ENCODE results near the gene PPFIA4.

The PPFIA4 gene

DNA sequence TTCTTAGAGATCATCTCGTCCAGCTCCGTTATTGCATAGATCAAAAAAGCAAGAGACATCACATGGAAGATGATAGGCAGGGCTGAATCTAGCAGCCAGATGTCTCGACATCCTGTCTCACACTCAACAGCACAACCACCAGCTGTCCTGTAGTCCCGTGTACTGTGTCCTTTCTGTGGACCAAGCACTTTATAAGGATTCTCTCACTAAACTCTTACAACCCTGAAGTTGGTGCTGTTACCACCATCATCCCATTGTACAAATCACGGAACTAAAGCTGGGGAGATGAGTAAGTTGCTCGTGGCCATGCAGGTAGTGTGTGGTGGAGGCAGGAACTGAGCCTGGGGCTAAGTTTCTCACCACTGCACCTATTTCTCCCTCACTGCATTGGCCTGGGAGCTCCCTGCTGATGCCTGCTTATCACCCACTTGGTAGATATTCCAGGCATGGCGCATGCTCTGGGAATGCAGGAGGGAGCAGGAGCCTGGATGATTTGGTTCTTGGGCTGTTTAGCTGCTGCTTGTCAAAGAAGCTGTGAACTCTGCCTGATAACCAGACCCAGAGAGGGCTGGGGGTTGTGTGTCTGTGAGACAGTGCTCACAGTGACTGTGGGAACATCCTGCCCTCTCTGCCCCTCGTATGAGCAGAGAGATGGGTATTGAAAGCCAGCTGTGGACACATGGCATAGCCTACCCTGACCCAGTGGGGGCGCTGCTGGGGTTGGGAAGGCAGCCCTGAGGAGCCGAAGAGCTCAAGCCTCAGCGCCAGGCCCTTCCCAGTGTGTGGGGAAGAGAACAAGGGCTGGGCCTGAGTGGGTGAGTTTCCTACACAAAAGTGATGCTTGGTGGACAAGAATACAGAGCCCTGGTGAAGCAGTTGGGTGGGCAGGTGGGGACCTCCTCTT lies 13.6 kb downstream of the PPFIA4 start:
- Histone ChIP-seq H3K9me3 (replicated peaks in 1 of 2; ENCODE audit: control insufficient read depth in 2 of 2, insufficient read depth in 1 of 2, low read depth in 1 of 2, low read length in 2 of 2) (no peaks in the 10 kb centered on the region), H2AFZ (ENCODE audit: low read length) (no peak overlapping the region), H3K27ac (replicated peaks; ENCODE audit: low read length) (no peak overlapping the region), H2BK15ac (ENCODE audit: low read length) (no peak overlapping the region), H3K4me2 (ENCODE audit: insufficient read depth, low read length, poor library complexity, severe bottlenecking) (no peak overlapping the region), H3K14ac (ENCODE audit: low read length) (no peak overlapping the region), H3K18ac (ENCODE audit: low read length) (no peak overlapping the region), H3K79me1 (ENCODE audit: low read depth, low read length) (no peaks in the 10 kb centered on the region), H2BK12ac (ENCODE audit: low read length) (no peak overlapping the region), H2AK5ac (ENCODE audit: low read depth, low read length) (no peak overlapping the region), H3K9ac (ENCODE audit: low read depth, low read length, poor library complexity) (no peak overlapping the region), H4K91ac (ENCODE audit: low read depth, low read length, poor library complexity) (no peak overlapping the region), H3K4ac (ENCODE audit: low read length) (no peak overlapping the region), H4K8ac (ENCODE audit: low read depth, low read length) (no peak overlapping the region), H2BK120ac (ENCODE audit: low read depth, low read length) (no peak overlapping the region), H2BK5ac (ENCODE audit: low read length) (no peak overlapping the region), H3K4me3 (ENCODE audit: low read length in 2 of 2) (no peak overlapping the region), H3K27me3 (ENCODE audit: control insufficient read depth in 3 of 3, insufficient read depth in 3 of 3, low read depth in 1 of 3, low read length in 3 of 3) (peaks cover 0 to 52% (median 0%) of the 10 kb centered on the region in 3 experiments), H3K4me1 (ENCODE audit: control insufficient read depth in 2 of 2, insufficient read depth in 1 of 2, low read depth in 1 of 2, low read length in 2 of 2) (no peaks in the 10 kb centered on the region), H3K23ac (ENCODE audit: low read depth, low read length, poor library complexity) (no peak overlapping the region), H3K36me3 (replicated peaks in 1 of 2; ENCODE audit: control insufficient read depth in 2 of 2, insufficient read depth in 2 of 2, low read length in 2 of 2) (no peaks in the 10 kb centered on the region)
- WGBS, 2 donors (ENCODE audit: extremely low coverage in 2 of 2, insufficient read length in 2 of 2, insufficient replicate concordance in 1 of 2), result no CpG with 5 or more reads among the region's 11 CpGs
- no peak for DNase-seq (ENCODE audit: low spot score)

- Histone ChIP-seq H3K4ac (ENCODE audit: low read length) (no peak overlapping the region), H4K91ac (ENCODE audit: low read depth, low read length, poor library complexity) (no peak overlapping the region), H2BK5ac (ENCODE audit: low read length) (no peak overlapping the region), H2BK12ac (ENCODE audit: low read length) (no peak overlapping the region), H2AFZ (ENCODE audit: low read length) (no peak overlapping the region), H3K79me1 (ENCODE audit: low read depth, low read length) (no peaks in the 10 kb centered on the region), H3K27me3 (ENCODE audit: control insufficient read depth in 3 of 3, insufficient read depth in 3 of 3, low read depth in 1 of 3, low read length in 3 of 3) (peaks cover 0 to 51% (median 0%) of the 10 kb centered on the region in 3 experiments), H3K4me3 (ENCODE audit: low read length in 2 of 2) (no peak overlapping the region), H2BK120ac (ENCODE audit: low read depth, low read length) (no peak overlapping the region), H3K36me3 (replicated peaks in 1 of 2; ENCODE audit: control insufficient read depth in 2 of 2, insufficient read depth in 2 of 2, low read length in 2 of 2) (no peaks in the 10 kb centered on the region), H3K14ac (ENCODE audit: low read length) (no peak overlapping the region), H3K4me2 (ENCODE audit: insufficient read depth, low read length, poor library complexity, severe bottlenecking) (no peak overlapping the region), H3K23ac (ENCODE audit: low read depth, low read length, poor library complexity) (no peak overlapping the region), H2AK5ac (ENCODE audit: low read depth, low read length) (no peak overlapping the region), H3K4me1 (ENCODE audit: control insufficient read depth in 2 of 2, insufficient read depth in 1 of 2, low read depth in 1 of 2, low read length in 2 of 2) (no peaks in the 10 kb centered on the region), H3K18ac (ENCODE audit: low read length) (no peak overlapping the region), H2BK15ac (ENCODE audit: low read length) (no peak overlapping the region), H3K9ac (ENCODE audit: low read depth, low read length, poor library complexity) (no peak overlapping the region), H4K8ac (ENCODE audit: low read depth, low read length) (no peak overlapping the region), H3K27ac (replicated peaks; ENCODE audit: low read length) (no peak overlapping the region), H3K9me3 (replicated peaks in 1 of 2; ENCODE audit: control insufficient read depth in 2 of 2, insufficient read depth in 1 of 2, low read depth in 1 of 2, low read length in 2 of 2) (no peaks in the 10 kb centered on the region)
- WGBS, 2 donors (ENCODE audit: extremely low coverage in 2 of 2, insufficient read length in 2 of 2, insufficient replicate concordance in 1 of 2), result no CpG with 5 or more reads among the region's 5 CpGs
- no peak for DNase-seq (ENCODE audit: low spot score)
Observed at GRCh38 chr1:203040513-203041275, 14.4 kb downstream of the PPFIA4 start.

DNA sequence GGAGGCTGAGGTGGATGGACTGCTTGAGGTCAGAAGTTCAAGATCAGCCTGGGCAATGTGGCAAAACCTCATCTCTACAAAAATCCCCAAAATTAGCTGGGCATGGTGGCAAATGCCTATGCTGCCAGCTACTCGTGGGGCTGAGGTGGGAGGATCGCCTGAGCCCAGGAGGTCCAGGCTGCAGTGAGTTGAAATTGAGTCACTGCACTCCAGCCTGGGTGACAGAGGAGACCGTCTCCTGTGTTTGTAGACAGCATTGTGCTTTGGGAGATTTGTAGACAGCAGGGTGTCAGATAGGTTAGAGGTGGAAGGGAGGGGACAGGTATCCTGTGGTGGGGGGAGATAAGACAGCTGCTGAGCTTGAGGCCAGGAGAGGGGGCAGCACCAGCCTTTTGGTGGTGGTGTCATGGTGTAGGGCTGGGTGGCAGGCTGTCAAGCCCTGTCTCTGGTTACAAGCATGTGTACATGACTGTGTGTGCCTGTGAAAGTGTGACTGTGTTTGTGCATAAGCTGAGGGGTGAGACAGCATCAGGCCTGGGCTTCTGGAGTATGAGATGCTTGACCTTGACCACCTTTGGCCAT lies 15.2 kb downstream of the PPFIA4 start:
- no peak overlapping the region for H2BK5ac ChIP-seq (ENCODE audit: low read length)
- H2AFZ ChIP-seq (ENCODE audit: low read length), result no peak overlapping the region
- no peaks in the 10 kb centered on the region for H3K9me3 ChIP-seq (replicated peaks in 1 of 2; ENCODE audit: control insufficient read depth in 2 of 2, insufficient read depth in 1 of 2, low read depth in 1 of 2, low read length in 2 of 2)
- no peak overlapping the region for H2BK12ac ChIP-seq (ENCODE audit: low read length)
- no peaks in the 10 kb centered on the region for H3K4me1 ChIP-seq (ENCODE audit: control insufficient read depth in 2 of 2, insufficient read depth in 1 of 2, low read depth in 1 of 2, low read length in 2 of 2)
- H3K79me1 ChIP-seq (ENCODE audit: low read depth, low read length), result no peaks in the 10 kb centered on the region
- H3K4me2 ChIP-seq (ENCODE audit: insufficient read depth, low read length, poor library complexity, severe bottlenecking), result no peak overlapping the region
- H3K27ac ChIP-seq (replicated peaks; ENCODE audit: low read length), result no peak overlapping the region
- WGBS, 2 donors (ENCODE audit: extremely low coverage in 2 of 2, insufficient read length in 2 of 2, insufficient replicate concordance in 1 of 2), result no CpG with 5 or more reads among the region's 3 CpGs
- no peak overlapping the region for H2BK120ac ChIP-seq (ENCODE audit: low read depth, low read length)
- no peak overlapping the region for H4K91ac ChIP-seq (ENCODE audit: low read depth, low read length, poor library complexity)
- no peak overlapping the region for H2BK15ac ChIP-seq (ENCODE audit: low read length)
- H3K14ac ChIP-seq (ENCODE audit: low read length), result no peak overlapping the region
- H2AK5ac ChIP-seq (ENCODE audit: low read depth, low read length), result no peak overlapping the region
- H4K8ac ChIP-seq (ENCODE audit: low read depth, low read length), result no peak overlapping the region
- H3K4ac ChIP-seq (ENCODE audit: low read length), result no peak overlapping the region
- no peak for DNase-seq (ENCODE audit: low spot score)
- no peak overlapping the region for H3K23ac ChIP-seq (ENCODE audit: low read depth, low read length, poor library complexity)
- no peak overlapping the region for H3K18ac ChIP-seq (ENCODE audit: low read length)
- H3K27me3 ChIP-seq (ENCODE audit: control insufficient read depth in 3 of 3, insufficient read depth in 3 of 3, low read depth in 1 of 3, low read length in 3 of 3), result peaks cover 0 to 51% (median 0%) of the 10 kb centered on the region in 3 experiments
- no peak overlapping the region for H3K9ac ChIP-seq (ENCODE audit: low read depth, low read length, poor library complexity)
- no peaks in the 10 kb centered on the region for H3K36me3 ChIP-seq (replicated peaks in 1 of 2; ENCODE audit: control insufficient read depth in 2 of 2, insufficient read depth in 2 of 2, low read length in 2 of 2)
- H3K4me3 ChIP-seq (ENCODE audit: low read length in 2 of 2), result no peak overlapping the region

Data from neuronal stem cell (in vitro differentiated cells).